Measurements from ENCODE around the gene STPG2. TPM values are rescaled to one million over a fixed set of nuclear protein-coding genes. Genes with fewer than 3 reads are reported as not detected.
"Not testable (repeated sequence)": the region's sequence is repeated elsewhere in the genome, so short reads cannot be mapped to it uniquely, and the experiment has no call there.

STPG2 gene
- total RNA-seq, 2 donors from 2014 or later = 0.25 TPM; not detected in 1

DNA sequence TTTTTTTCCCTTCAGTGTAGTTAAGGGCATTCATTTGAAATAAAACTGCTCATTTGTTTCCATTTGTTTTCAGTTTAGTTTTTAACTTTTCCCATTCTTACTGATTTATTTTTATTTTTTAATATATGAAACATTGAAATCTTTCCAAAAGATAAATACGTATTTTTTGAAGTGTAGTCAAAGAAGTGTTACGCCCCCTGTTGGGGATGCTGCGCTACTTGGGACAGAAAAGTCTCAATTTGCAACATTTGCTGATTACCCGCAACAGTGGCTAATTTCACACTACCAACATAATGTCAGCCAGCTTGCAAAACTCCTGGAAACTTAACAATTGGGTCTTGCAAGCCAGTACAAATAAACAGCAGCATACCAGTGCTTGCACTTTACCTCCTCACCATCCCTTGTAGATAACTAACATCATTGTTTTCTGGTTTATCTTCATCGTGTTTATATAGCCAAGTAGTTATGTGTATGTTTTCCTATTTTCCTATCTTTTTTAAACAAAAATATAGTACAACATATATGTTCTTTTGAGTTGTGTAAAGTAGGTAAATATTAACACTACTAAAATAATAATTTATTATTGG, 158.6 kb downstream of the STPG2 start:
- DNase-seq = no peak
- ATAC-seq = no peak
- intact Hi-C loops (cut with DNase I, micrococcal nuclease) = no loop called here

DNA sequence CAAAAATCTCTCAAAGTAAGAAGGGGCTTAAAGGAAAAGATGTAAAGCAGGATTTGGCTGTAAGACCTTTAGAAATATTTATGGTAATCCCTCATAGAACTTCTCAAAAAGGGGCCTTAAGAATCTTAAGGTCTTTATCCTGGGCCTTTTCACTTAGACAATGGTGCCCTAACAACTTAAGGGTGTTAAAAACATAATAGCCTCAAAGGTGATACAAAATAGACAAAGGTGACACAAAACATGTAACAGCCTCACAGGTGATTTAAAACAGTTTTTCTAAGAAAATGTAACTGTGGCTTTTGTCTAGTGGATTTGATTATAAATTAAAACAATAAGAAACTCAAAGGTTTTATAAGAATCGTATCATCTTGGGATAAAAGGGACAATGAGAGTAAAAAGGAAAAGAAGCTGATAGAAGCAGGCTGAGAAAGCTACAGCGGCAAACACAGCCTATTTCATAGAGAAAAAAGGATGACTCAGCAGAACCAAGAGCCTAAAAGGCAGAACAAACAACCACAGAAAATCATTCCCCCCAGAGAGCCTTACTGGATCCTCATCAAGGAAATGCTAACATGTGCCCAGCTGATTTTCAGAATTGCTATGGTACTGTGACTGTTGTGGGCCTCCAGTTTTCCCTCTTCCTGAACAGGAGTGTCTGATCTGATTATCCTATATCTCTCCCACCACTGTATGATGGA, 164.3 kb downstream of the STPG2 start:
- ATAC-seq (no peak), DNase-seq (no peak)
- intact Hi-C loops (cut with DNase I, micrococcal nuclease) = no loop called here

GRCh38 chr4:97953171-97953941, 189.9 kb downstream of the STPG2 start:
- intact Hi-C loops (cut with DNase I, micrococcal nuclease) = no loop called here
- ATAC-seq = no peak
- no peak for DNase-seq

DNA sequence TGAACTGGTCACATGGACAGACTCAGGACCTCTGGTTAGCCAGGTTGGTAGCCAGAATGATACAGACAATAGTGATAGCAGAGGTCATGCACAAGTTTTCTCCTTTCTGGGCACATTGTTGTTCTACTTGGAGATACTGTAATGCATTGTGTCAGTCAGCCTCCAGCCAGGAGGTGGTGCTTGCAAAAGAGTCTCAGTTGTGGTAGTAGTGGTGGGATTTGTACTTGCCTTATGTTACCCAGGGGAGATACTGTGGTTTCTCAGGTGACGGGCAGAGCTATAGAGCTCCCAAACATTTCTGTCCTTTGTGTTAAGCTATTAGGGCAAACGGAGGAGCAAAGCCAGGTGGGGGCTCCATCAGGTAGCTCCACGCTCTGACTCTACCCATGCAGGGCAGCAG, 190.5 kb downstream of the STPG2 start:
- ATAC-seq (no peak), DNase-seq (no peak)
- intact Hi-C loops (cut with DNase I, micrococcal nuclease) = no loop called here

GRCh38 chr4:97950836-97951235, 192.4 kb downstream of the STPG2 start:
- intact Hi-C loops (cut with DNase I, micrococcal nuclease) = no loop called here
- DNase-seq (no peak), ATAC-seq (no peak)

DNA sequence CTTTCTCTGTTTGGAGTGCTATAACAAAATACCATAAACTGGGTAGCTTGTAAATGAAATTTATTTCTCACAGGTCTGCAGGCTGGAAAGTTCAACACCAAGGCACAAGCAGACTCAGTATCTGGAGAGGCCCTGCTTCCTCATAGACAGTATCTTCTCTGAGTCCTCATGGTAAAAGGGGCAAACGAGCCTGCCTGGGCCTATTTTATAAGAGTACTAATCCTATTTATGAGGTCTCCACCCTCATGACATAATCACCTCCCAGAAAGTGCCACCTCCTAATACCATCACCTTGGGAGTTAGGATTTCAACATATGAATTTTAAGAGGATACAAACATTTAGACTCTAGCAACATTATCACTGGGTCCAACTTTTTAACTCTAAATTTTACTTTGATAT, 200.3 kb downstream of the STPG2 start:
- ATAC-seq (no peak), DNase-seq (no peak)
- intact Hi-C loops (cut with DNase I, micrococcal nuclease) = no loop called here

DNA sequence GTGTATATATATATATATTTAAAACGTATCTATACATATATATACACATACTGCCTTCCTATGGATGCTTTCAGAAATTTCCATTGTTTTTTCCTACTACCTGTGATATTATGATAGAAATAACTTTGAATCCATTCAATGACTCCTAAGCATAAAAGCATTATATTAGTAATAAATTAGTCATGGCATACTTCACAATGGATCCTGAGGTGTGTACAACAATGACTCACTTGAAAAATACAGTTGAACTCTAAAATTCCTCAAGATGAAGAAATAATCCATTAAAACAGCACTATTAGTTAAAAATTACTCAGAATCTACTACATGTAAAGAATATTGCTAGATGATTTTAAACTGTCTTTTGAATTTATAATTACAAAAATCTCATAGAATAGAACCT, 201.1 kb downstream of the STPG2 start:
- no peak for ATAC-seq
- intact Hi-C loops (cut with DNase I, micrococcal nuclease) = no loop called here
- DNase-seq = no peak

GRCh38 chr4:97938141-97938540, 205.1 kb downstream of the STPG2 start:
- intact Hi-C loops (cut with DNase I, micrococcal nuclease) = no loop called here
- DNase-seq (no peak), ATAC-seq (no peak)

- ATAC-seq (no peak), DNase-seq (no peak)
- intact Hi-C loops (cut with DNase I, micrococcal nuclease) = no loop called here
These were observed 218.8 kb downstream of the STPG2 start for GRCh38 chr4:97924341-97924958.

DNA sequence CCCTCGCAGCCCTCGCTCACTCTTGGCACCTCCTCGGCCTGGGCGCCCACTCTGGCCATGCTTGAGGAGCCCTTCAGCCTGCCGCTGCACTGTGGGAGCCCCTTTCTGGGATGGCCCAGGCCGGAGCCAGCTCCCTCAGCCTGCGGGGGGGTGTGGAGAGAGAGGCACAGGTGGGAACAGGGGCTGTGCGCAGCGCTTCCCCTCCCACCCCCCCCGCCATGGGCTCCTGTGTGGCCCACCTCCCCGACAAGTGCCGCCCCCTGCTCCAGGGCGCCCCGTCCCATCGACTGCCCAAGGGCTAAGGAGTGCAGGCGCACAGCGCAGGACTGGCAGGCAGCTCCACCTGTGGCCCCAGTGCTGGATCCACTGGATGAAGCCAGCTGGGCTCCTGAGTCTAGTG, 220.2 kb downstream of the STPG2 start:
- DNase-seq (no peak), ATAC-seq (no peak)
- intact Hi-C loops (cut with DNase I, micrococcal nuclease) = no loop called here

- no peak for ATAC-seq
- intact Hi-C loops (cut with DNase I, micrococcal nuclease) = no loop called here
- DNase-seq = no peak
These were observed 226.2 kb downstream of the STPG2 start for GRCh38 chr4:97917115-97917514.

- DNase-seq = no peak
- ATAC-seq = no peak
- intact Hi-C loops (cut with DNase I, micrococcal nuclease) = no loop called here
These were observed 231.1 kb downstream of the STPG2 start for GRCh38 chr4:97912156-97912555.

- no peak for DNase-seq
- no peak for ATAC-seq
- intact Hi-C loops (cut with DNase I, micrococcal nuclease) = no loop called here
These were observed 231.9 kb downstream of the STPG2 start for GRCh38 chr4:97911236-97911906.

GRCh38 chr4:97910005-97910404, 233.3 kb downstream of the STPG2 start:
- intact Hi-C loops (cut with DNase I, micrococcal nuclease) = no loop called here
- DNase-seq = no peak

DNA sequence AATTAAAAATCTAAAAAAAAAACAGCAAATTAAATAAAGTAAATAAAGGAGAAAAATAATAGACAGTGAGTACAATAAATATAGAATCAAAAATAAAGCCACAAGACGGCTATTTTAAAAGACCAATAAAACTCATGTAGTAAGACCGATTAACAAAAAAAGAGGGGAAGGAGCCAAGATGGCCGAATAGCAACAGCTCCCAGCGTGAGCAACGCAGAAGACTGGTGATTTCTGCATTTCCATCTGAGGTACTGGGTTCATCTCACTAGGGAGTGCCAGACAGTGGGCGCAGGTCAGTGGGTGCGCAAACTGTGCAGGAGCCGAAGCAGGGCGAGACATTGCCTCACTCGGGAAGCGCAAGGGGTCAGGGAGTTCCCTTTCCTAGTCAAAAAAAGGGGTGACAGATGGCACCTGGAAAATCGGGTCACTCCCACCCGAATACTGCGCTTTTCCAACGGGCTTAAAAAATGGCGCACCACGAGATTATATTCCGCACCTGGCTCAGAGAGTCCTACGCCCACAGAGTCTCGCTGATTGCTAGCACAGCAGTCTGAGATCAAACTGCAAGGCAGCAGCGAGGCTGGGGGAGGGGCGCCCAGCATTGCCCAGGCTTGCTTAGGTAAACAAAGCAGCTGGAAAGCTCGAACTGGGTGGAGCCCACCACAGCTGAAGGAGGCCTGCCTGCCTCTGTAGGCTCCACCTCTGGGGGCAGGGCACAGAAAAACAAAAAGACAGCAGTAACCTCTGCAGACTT, 239.7 kb downstream of the STPG2 start:
- ATAC-seq; intact Hi-C loops (cut with DNase I, micrococcal nuclease); DNase-seq: not testable (repeated sequence)

More at GRCh38 chr4:97910005-97910404, 233.3 kb downstream of the STPG2 start:
- no peak for ATAC-seq

GRCh38 chr4:97900229-97900628, 243.0 kb downstream of the STPG2 start:
- ATAC-seq = no peak
- no peak for DNase-seq
- intact Hi-C loops (cut with DNase I, micrococcal nuclease) = no loop called here

GRCh38 chr4:97892592-97893266, 250.5 kb downstream of the STPG2 start:
- ATAC-seq (no peak), DNase-seq (no peak)
- intact Hi-C loops (cut with DNase I, micrococcal nuclease) = no loop called here

DNA sequence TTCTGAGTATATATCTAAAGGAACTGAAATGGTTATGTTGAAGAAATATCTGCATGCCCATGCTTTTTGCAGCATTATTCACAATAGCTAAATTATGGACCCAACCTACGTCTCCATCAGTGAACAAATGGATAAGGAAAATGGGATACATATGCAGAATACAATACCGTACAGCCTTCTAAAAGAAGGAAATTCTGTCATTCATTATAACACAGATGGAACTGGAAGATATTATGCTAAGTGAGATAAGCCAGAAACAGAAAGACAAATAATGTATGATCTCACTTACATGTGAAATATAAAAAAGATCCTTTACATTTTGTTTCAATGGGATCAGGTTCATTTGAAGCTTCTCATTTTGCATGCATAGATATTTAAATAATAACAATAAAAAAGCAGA, 263.3 kb downstream of the STPG2 start:
- ATAC-seq (no peak), DNase-seq (no peak)
- intact Hi-C loops (cut with DNase I, micrococcal nuclease) = no loop called here
